DND-41 (cell line): ENCODE data around the gene DLG2.

Experiments used
- EZH2 ChIP-seq: IDR thresholded peaks from 3 replicates; pipeline ENCODE4 v1.6.1; 2012; ENCODE audit warnings: borderline replicate concordance, low read depth, mild to moderate bottlenecking, moderate library complexity, low read length, inconsistent platforms; ENCODE audit not compliant: severe bottlenecking
- TF ChIP-seq, protein P1 (sequence below): IDR thresholded peaks from 2 replicates; pipeline ENCODE4 v1.5.1; 2012; ENCODE audit warnings: borderline replicate concordance, low read length, moderate library complexity, mild to moderate bottlenecking; ENCODE audit not compliant: poor library complexity, severe bottlenecking; ENCODE audit errors: extremely low read depth

DNA sequence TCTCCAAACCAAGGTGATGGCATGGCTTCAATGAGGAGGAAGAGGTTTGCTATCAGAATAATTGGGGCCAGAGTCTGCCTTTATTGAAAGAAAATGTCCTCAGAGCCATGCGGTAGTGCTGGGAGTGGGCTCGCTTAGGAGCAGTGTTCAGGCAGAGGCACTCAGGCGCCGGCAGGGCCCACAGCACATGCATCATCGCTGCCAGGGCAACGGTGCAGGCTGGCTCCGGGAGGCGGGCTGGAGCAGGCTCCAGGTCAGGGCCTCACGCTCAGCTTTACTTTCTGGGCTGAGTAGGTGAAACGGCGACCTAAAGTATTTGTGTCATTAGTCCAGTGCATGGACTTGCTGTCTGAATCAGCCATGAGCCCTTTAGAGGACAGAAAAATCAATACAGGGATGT lies 2171.1 kb downstream of the DLG2 start:
- TF ChIP-seq, protein P1, sequence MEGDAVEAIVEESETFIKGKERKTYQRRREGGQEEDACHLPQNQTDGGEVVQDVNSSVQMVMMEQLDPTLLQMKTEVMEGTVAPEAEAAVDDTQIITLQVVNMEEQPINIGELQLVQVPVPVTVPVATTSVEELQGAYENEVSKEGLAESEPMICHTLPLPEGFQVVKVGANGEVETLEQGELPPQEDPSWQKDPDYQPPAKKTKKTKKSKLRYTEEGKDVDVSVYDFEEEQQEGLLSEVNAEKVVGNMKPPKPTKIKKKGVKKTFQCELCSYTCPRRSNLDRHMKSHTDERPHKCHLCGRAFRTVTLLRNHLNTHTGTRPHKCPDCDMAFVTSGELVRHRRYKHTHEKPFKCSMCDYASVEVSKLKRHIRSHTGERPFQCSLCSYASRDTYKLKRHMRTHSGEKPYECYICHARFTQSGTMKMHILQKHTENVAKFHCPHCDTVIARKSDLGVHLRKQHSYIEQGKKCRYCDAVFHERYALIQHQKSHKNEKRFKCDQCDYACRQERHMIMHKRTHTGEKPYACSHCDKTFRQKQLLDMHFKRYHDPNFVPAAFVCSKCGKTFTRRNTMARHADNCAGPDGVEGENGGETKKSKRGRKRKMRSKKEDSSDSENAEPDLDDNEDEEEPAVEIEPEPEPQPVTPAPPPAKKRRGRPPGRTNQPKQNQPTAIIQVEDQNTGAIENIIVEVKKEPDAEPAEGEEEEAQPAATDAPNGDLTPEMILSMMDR, result no peak
- no peak for TF ChIP-seq EZH2
